Bronchial epithelial cell (primary cell): ENCODE data around the gene FADD. TPM values are rescaled to one million over a fixed set of nuclear protein-coding genes. Genes with fewer than 3 reads are reported as not detected.

Experiments used
- DNase-seq: peaks from one replicate; pipeline ENCODE4 v3.0.0-alpha.2; 2010; ENCODE audit warnings: low read depth
- FAIRE-seq: peaks from 2 replicates; lab custom pipeline; 2011; peaks lifted over from hg19 to GRCh38; lab: Jason Lieb, UNC
- H3K27me3 ChIP-seq: 2 replicates; pipeline ENCODE4 v1.5.1; 2011; ENCODE audit warnings: low read length; ENCODE audit not compliant: control insufficient read depth, insufficient read depth
- H3K36me3 ChIP-seq: 2 replicates; pipeline ENCODE4 v1.5.1; 2011; ENCODE audit warnings: low read length; ENCODE audit not compliant: control insufficient read depth, insufficient read depth
- H3K4me3 ChIP-seq: 2 replicates; pipeline ENCODE4 v1.5.1; 2011; ENCODE audit warnings: mild to moderate bottlenecking, low read depth, low read length, control low read depth
- total RNA-seq: library from RNA; depleted of rRNA; stranded (reverse); fragments of >200 nt; gene quantifications from 2 replicates; pipeline ENCODE4 v1.2.1, GENCODE V29; 2014
- TF ChIP-seq, protein P1 (sequence below): IDR thresholded peaks from 2 replicates; pipeline ENCODE4 v1.5.1; 2011; ENCODE audit warnings: mild to moderate bottlenecking, moderate library complexity, low read length, control low read depth, inconsistent platforms; ENCODE audit not compliant: insufficient read depth, severe bottlenecking

The FADD gene
- total RNA-seq, 1 donor from 2014 or later: 52.1 TPM

DNA sequence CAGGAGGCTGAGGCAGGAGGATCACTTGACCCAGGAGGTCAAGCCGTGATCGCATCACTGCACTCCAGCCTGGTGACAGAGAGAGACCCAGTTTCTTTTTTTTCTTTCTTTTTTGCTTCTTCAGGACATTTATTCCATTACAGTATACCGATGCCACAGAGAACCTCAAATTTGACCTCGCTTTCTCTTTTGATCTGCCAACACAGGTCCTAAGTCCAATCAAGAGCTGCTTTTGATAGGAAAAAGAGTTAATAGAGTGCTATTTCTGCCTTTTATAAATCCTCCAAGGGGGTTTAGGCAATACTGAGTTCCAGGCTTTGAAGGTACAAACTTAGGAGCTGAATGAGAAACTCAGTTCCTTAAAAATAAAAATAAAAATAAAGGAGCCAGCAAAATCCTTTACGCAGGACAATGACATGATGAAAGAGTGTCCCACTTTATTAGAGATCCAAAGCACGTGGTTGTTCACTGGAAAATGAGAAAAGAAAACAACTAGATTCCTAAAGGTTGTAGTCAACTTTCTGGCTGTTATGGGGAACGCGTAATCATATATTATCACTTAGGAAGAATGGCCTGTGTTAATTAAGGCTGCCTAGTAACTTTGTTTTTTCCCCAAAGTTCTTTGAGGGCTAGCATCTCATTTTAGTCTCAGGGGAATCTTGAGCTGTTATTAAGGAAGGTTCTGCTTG lies 27.2 kb downstream of the FADD start:
- FAIRE-seq (no peak), DNase-seq (no peak)
- Histone ChIP-seq H3K27me3 (no peaks in the 10 kb centered on the region), H3K4me3 (no peak overlapping the region), H3K36me3 (no peaks in the 10 kb centered on the region)
- TF ChIP-seq, protein P1, sequence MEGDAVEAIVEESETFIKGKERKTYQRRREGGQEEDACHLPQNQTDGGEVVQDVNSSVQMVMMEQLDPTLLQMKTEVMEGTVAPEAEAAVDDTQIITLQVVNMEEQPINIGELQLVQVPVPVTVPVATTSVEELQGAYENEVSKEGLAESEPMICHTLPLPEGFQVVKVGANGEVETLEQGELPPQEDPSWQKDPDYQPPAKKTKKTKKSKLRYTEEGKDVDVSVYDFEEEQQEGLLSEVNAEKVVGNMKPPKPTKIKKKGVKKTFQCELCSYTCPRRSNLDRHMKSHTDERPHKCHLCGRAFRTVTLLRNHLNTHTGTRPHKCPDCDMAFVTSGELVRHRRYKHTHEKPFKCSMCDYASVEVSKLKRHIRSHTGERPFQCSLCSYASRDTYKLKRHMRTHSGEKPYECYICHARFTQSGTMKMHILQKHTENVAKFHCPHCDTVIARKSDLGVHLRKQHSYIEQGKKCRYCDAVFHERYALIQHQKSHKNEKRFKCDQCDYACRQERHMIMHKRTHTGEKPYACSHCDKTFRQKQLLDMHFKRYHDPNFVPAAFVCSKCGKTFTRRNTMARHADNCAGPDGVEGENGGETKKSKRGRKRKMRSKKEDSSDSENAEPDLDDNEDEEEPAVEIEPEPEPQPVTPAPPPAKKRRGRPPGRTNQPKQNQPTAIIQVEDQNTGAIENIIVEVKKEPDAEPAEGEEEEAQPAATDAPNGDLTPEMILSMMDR: no peak

DNA sequence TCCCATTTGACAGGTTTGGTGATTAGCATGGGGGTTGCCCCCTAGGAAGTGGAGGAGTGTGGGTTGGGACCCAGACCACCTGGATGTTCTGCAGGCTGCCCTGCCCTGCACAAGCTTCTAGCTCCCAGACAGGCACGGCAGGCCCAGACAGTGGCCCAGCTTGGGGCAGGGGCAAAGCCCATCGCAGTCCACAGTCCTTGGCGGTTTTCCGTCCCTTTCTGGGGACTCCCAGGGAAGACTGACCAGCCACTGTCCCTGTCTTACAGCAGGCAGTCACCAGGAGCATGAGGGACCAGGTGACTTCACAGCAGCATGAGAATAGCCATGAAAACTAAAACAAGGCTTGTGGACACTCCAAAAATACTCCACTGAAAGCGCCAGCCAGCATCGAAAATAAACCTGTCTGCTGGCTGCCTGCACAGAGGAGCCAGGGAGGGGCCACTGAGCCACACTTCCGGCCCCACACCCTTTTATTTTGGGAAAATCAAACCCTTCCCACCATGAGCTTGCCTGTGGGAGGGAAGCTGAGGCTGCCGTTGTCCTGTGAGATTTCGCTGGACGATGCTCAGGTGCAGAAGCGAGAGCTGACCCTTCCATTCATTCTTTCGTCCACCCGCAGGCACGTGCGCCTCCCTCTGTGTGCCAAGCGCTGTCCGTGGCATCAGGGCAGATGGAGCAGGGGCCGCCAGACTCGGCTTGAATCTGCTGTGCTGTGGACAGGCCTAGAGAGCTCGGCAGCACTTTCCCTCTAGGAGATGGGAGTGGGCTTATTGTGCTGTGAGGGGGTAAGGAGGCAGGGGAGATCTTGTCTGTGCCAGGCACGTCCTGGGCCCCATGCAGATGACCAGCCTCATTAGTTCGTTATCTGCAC lies 28.0 kb downstream of the FADD start:
- FAIRE-seq: no peak
- TF ChIP-seq, protein P1: no peak
- DNase-seq: no peak

DNA sequence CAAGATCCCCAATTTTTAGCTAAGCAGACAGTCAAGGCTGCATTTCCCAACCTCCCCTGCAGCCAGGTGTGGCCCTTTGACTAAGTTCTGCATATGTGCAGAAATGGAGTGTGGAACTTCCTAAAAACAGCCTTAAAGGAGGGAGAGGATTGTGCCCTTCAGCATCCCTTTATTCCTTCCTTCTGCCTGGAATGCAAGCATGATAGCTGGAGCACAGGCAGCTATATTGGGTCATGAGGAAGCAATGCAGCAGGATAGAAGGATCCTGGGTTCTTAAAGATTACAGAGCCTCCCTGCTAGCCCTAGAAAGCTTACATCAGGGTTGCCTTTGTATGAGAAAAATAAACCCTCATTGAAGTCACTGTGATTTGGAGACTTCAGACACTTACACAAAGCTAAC lies 29.9 kb downstream of the FADD start:
- TF ChIP-seq, protein P1: no peak
- DNase-seq (no peak), FAIRE-seq (no peak)
- H3K36me3 ChIP-seq: no peaks in the 10 kb centered on the region
- no peak overlapping the region for H3K4me3 ChIP-seq
- H3K27me3 ChIP-seq: no peaks in the 10 kb centered on the region

More for the DNA sequence above, 28.0 kb downstream of the FADD start:
- Histone ChIP-seq H3K4me3 (no peak overlapping the region), H3K27me3 (no peaks in the 10 kb centered on the region), H3K36me3 (no peaks in the 10 kb centered on the region)

DNA sequence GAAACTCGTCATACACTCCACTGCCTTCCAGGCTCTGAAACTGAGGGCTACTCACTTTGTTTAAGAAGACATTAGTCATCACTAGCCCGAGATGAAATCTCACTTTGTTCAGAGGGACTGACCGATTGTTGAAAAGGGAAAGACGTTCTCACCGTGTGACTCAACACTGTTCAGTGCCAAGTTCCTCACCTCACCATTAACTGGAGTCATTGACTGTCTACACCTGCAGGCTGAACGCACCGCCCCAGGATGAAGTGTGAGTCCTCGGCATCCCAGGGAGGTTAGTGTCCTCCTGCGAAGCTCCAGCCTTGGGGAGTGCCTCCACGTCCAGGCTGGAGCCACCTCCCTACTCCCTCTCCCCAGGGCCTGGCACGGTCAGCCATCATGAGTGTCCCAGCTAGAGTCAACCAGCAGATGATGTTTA lies 30.4 kb downstream of the FADD start:
- DNase-seq: peak; percentile 100
- FAIRE-seq: peak; percentile 100
- TF ChIP-seq, protein P1: no peak
- Histone ChIP-seq H3K27me3 (no peaks in the 10 kb centered on the region), H3K4me3 (no peak overlapping the region), H3K36me3 (no peaks in the 10 kb centered on the region)

DNA sequence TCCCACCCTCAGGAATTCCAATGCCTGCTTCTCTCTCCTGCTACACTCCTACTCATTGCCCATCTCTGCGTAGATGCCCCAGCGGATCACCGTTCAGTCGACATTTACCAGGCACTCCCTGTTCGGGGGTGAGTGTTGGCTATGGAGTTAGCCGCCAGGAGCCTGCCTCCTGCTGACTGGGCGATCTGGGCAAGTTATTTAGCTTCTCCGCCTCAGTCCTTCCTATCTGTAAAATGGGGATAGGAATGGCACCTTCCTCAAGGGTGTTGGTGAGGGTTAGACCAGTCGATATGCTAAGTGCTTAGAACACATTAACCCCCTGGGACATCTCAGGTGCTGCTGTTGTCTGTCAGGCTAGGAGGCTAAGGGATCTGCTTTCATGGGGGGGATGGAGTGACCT lies 30.9 kb downstream of the FADD start:
- no peak overlapping the region for H3K4me3 ChIP-seq
- TF ChIP-seq, protein P1: no peak
- DNase-seq: no peak
- no peak for FAIRE-seq
- H3K27me3 ChIP-seq: no peaks in the 10 kb centered on the region
- no peaks in the 10 kb centered on the region for H3K36me3 ChIP-seq
